Liver (tissue), 9 donors: ENCODE results near the gene ZDHHC18. TPM values are rescaled to one million over a fixed set of nuclear protein-coding genes. Genes with fewer than 3 reads are reported as not detected.

Experiments used
- DNase-seq: peaks from one replicate; pipeline ENCODE4 v3.0.0-alpha.2; 2017; ENCODE audit warnings: low spot score
- H3K27ac ChIP-seq, 2 donors: one replicate each; pipeline ENCODE4 v1.7.0; 2013; ENCODE audit warnings: inconsistent platforms in 2 of 2, low read length in 2 of 2, control low read depth in 1 of 2, low read depth in 1 of 2, mild to moderate bottlenecking in 1 of 2
- H3K27me3 ChIP-seq, 4 donors: one replicate each; pipeline versions ENCODE4 v1.6.1 to v1.7.0; 2013; ENCODE audit warnings: low read length in 3 of 4, inconsistent platforms in 1 of 4, mild to moderate bottlenecking in 1 of 4, moderate library complexity in 1 of 4; ENCODE audit not compliant: control insufficient read depth in 4 of 4, insufficient read depth in 4 of 4
- H3K36me3 ChIP-seq, 4 donors: one replicate each; pipeline versions ENCODE4 v1.6.1 to v1.7.0; 2013; ENCODE audit warnings: low read length in 3 of 4, mild to moderate bottlenecking in 3 of 4, low read depth in 1 of 4, moderate library complexity in 1 of 4; ENCODE audit not compliant: control insufficient read depth in 4 of 4, insufficient read depth in 3 of 4
- H3K4me1 ChIP-seq, 4 donors: one replicate each; pipeline versions ENCODE4 v1.6.1 to v1.7.0; 2013; ENCODE audit warnings: low read length in 3 of 4, mild to moderate bottlenecking in 3 of 4, moderate library complexity in 1 of 4; ENCODE audit not compliant: control insufficient read depth in 4 of 4, insufficient read depth in 4 of 4
- H3K4me3 ChIP-seq, 3 donors: one replicate each; pipeline versions ENCODE4 v1.6.1 to v1.7.0; 2013; ENCODE audit warnings: low read length in 3 of 3, control low read depth in 1 of 3, low read depth in 1 of 3, mild to moderate bottlenecking in 1 of 3
- H3K9ac ChIP-seq, 2 donors: one replicate each; pipeline ENCODE4 v1.7.0; 2013; ENCODE audit warnings: low read length in 2 of 2, mild to moderate bottlenecking in 2 of 2, moderate library complexity in 2 of 2, control low read depth in 1 of 2, low read depth in 1 of 2
- H3K9me3 ChIP-seq, 4 donors: one replicate each; pipeline versions ENCODE4 v1.6.1 to v1.7.0; 2013; ENCODE audit warnings: low read length in 3 of 4; ENCODE audit not compliant: control insufficient read depth in 4 of 4
- EGR1 ChIP-seq, 2 donors: IDR thresholded peaks; 2 replicates each; pipeline ENCODE4 v1.6.1; 2016 to 2018; ENCODE audit warnings: antibody characterized with exemption in 2 of 2, low read depth in 2 of 2
- FOXA1 ChIP-seq: IDR thresholded peaks from 2 replicates; pipeline ENCODE4 v1.6.1; 2016; ENCODE audit warnings: antibody characterized with exemption
- FOXA2 ChIP-seq: IDR thresholded peaks from 2 replicates; pipeline ENCODE4 v1.6.1; 2016; ENCODE audit warnings: antibody characterized with exemption
- GABPA ChIP-seq, 2 donors: IDR thresholded peaks in 1 of 2; conservative IDR thresholded peaks in 1 of 2; 2 replicates each; pipeline ENCODE4 v1.6.1; 2016; ENCODE audit warnings: antibody characterized with exemption in 2 of 2, mild to moderate bottlenecking in 1 of 2, moderate library complexity in 1 of 2
- HNF4A ChIP-seq, 2 donors: conservative IDR thresholded peaks; 2 replicates each; pipeline ENCODE4 v1.6.1; 2016; ENCODE audit warnings: antibody characterized with exemption in 2 of 2, mild to moderate bottlenecking in 2 of 2
- HNF4G ChIP-seq: IDR thresholded peaks from 2 replicates; pipeline ENCODE4 v1.6.1; 2016; ENCODE audit warnings: antibody characterized with exemption
- JUND ChIP-seq, 2 donors: IDR thresholded peaks; 2 replicates each; pipeline ENCODE4 v1.6.1; 2016; ENCODE audit warnings: antibody characterized with exemption in 2 of 2
- NR2F2 ChIP-seq: IDR thresholded peaks from 2 replicates; pipeline ENCODE4 v1.6.1; 2016; ENCODE audit warnings: antibody characterized with exemption
- RAD21 ChIP-seq, 2 donors: IDR thresholded peaks; 2 replicates each; pipeline ENCODE4 v1.6.1; 2016; ENCODE audit warnings: antibody characterized with exemption in 2 of 2, mild to moderate bottlenecking in 2 of 2
- RXRA ChIP-seq, 2 donors: IDR thresholded peaks; 2 replicates each; pipeline ENCODE4 v1.6.1; 2017 to 2018; ENCODE audit warnings: antibody characterized with exemption in 2 of 2, mild to moderate bottlenecking in 1 of 2
- SP1 ChIP-seq: IDR thresholded peaks from 2 replicates; pipeline ENCODE4 v1.6.1; 2018; ENCODE audit warnings: antibody characterized with exemption, mild to moderate bottlenecking
- TAF1 ChIP-seq: conservative IDR thresholded peaks from 2 replicates; pipeline ENCODE4 v1.6.1; 2016; ENCODE audit warnings: antibody characterized with exemption, mild to moderate bottlenecking
- YY1 ChIP-seq: IDR thresholded peaks from 2 replicates; pipeline ENCODE4 v1.6.1; 2016; ENCODE audit warnings: antibody characterized with exemption, mild to moderate bottlenecking
- WGBS: extraction: QIAGEN DNeasy Blood & Tissue Kit; methylation state at CpG from one replicate; pipeline ENCODE4 v1.1.7; 2013; 5-methylcytosine and 5-hydroxymethylcytosine counted together
- polyA plus RNA-seq, 2 donors: library from polyadenylated mRNA; stranded (reverse) in 1 of 2; unstranded in 1 of 2; fragments of 200-250 nt in 1 of 2; fragments of >200 nt in 1 of 2; fragmentation: Nextera tagmentation in 1 of 2; extraction: Ambion mirVana in 1 of 2; gene quantifications; one replicate each; pipeline versions ENCODE4 v1.2.1 to v1.2.3, GENCODE V29; 2013 to 2015
- total RNA-seq, 2 donors: library from RNA; depleted of rRNA; stranded (reverse); fragments of >200 nt; gene quantifications; one replicate each; pipeline ENCODE4 v1.2.3, GENCODE V29; 2014
- TF ChIP-seq, protein P1 (sequence below): fragments of 150-350 bp; IDR thresholded peaks from 2 replicates; pipeline ENCODE4 v1.5.1; 2017; ENCODE audit warnings: improper control_type of control experiment, low read depth, low read length; ENCODE audit not compliant: missing input control
- TF ChIP-seq, protein P2 (sequence below): IDR thresholded peaks from 2 replicates; pipeline ENCODE4 v1.6.1; 2016; ENCODE audit warnings: antibody characterized with exemption
- TF ChIP-seq, protein P3 (sequence below): IDR thresholded peaks from 2 replicates; pipeline ENCODE4 v1.6.1; 2016; ENCODE audit warnings: antibody characterized with exemption
- TF ChIP-seq, protein P4 (sequence below): IDR thresholded peaks from 2 replicates; pipeline ENCODE4 v1.6.1; 2016; ENCODE audit warnings: antibody characterized with exemption
- TF ChIP-seq, protein P5 (sequence below): IDR thresholded peaks from 2 replicates; pipeline ENCODE4 v1.6.1; 2016; ENCODE audit warnings: antibody characterized with exemption, mild to moderate bottlenecking
- donor health status: healthy.
- donor health status: healthy.
- donor health status: healthy.
- donor health status: healthy.
- donor health status: healthy.

ZDHHC18 gene
- total and polyA plus RNA-seq, 4 donors = 2.6 to 9.2 (median 7.9) TPM

- 96% methylated on average over 4 of the region's 4 CpGs for WGBS
- H3K36me3 ChIP-seq = no peaks in the 10 kb centered on the region
- TF ChIP-seq, protein P1, sequence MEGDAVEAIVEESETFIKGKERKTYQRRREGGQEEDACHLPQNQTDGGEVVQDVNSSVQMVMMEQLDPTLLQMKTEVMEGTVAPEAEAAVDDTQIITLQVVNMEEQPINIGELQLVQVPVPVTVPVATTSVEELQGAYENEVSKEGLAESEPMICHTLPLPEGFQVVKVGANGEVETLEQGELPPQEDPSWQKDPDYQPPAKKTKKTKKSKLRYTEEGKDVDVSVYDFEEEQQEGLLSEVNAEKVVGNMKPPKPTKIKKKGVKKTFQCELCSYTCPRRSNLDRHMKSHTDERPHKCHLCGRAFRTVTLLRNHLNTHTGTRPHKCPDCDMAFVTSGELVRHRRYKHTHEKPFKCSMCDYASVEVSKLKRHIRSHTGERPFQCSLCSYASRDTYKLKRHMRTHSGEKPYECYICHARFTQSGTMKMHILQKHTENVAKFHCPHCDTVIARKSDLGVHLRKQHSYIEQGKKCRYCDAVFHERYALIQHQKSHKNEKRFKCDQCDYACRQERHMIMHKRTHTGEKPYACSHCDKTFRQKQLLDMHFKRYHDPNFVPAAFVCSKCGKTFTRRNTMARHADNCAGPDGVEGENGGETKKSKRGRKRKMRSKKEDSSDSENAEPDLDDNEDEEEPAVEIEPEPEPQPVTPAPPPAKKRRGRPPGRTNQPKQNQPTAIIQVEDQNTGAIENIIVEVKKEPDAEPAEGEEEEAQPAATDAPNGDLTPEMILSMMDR = no peak
- TF ChIP-seq, protein P2, sequence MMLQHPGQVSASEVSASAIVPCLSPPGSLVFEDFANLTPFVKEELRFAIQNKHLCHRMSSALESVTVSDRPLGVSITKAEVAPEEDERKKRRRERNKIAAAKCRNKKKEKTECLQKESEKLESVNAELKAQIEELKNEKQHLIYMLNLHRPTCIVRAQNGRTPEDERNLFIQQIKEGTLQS = no peak
- TF ChIP-seq HNF4G (no peak), EGR1 (IDR thresholded peaks at IDR 0.05; ENCODE audit: low read depth in 2 of 2) (no peak), FOXA1 (no peak), YY1 (no peak), RXRA (IDR thresholded peaks at IDR 0.05) (no peak), FOXA2 (no peak), SP1 (no peak), TAF1 (no peak), GABPA (IDR thresholded peaks at IDR 0.05 in 1 of 2, conservative IDR thresholded peaks at IDR 0.05 in 1 of 2) (no peak), NR2F2 (no peak), RAD21 (IDR thresholded peaks at IDR 0.05) (no peak), JUND (IDR thresholded peaks at IDR 0.05) (no peak), HNF4A (conservative IDR thresholded peaks at IDR 0.05) (no peak)
- TF ChIP-seq, protein P3, sequence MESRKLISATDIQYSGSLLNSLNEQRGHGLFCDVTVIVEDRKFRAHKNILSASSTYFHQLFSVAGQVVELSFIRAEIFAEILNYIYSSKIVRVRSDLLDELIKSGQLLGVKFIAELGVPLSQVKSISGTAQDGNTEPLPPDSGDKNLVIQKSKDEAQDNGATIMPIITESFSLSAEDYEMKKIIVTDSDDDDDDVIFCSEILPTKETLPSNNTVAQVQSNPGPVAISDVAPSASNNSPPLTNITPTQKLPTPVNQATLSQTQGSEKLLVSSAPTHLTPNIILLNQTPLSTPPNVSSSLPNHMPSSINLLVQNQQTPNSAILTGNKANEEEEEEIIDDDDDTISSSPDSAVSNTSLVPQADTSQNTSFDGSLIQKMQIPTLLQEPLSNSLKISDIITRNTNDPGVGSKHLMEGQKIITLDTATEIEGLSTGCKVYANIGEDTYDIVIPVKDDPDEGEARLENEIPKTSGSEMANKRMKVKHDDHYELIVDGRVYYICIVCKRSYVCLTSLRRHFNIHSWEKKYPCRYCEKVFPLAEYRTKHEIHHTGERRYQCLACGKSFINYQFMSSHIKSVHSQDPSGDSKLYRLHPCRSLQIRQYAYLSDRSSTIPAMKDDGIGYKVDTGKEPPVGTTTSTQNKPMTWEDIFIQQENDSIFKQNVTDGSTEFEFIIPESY = no peak
- TF ChIP-seq, protein P4, sequence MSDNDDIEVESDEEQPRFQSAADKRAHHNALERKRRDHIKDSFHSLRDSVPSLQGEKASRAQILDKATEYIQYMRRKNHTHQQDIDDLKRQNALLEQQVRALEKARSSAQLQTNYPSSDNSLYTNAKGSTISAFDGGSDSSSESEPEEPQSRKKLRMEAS = no peak
- TF ChIP-seq, protein P5, sequence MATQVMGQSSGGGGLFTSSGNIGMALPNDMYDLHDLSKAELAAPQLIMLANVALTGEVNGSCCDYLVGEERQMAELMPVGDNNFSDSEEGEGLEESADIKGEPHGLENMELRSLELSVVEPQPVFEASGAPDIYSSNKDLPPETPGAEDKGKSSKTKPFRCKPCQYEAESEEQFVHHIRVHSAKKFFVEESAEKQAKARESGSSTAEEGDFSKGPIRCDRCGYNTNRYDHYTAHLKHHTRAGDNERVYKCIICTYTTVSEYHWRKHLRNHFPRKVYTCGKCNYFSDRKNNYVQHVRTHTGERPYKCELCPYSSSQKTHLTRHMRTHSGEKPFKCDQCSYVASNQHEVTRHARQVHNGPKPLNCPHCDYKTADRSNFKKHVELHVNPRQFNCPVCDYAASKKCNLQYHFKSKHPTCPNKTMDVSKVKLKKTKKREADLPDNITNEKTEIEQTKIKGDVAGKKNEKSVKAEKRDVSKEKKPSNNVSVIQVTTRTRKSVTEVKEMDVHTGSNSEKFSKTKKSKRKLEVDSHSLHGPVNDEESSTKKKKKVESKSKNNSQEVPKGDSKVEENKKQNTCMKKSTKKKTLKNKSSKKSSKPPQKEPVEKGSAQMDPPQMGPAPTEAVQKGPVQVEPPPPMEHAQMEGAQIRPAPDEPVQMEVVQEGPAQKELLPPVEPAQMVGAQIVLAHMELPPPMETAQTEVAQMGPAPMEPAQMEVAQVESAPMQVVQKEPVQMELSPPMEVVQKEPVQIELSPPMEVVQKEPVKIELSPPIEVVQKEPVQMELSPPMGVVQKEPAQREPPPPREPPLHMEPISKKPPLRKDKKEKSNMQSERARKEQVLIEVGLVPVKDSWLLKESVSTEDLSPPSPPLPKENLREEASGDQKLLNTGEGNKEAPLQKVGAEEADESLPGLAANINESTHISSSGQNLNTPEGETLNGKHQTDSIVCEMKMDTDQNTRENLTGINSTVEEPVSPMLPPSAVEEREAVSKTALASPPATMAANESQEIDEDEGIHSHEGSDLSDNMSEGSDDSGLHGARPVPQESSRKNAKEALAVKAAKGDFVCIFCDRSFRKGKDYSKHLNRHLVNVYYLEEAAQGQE = no peak
- no peaks in the 10 kb centered on the region for H3K27me3 ChIP-seq
- no peak overlapping the region for H3K4me3 ChIP-seq
- no peak overlapping the region for H3K27ac ChIP-seq
- peaks cover 9 to 27% (median 17%) of the 10 kb centered on the region in 4 donors for H3K4me1 ChIP-seq
- no peaks in the 10 kb centered on the region for H3K9me3 ChIP-seq
- no peak overlapping the region for H3K9ac ChIP-seq
- no peak for DNase-seq
Measured at GRCh38 chr1:26822737-26823395, 3.6 kb upstream of the ZDHHC18 start.
